GM12878 (cell line): ENCODE data around the gene TMTC1. TPM values are rescaled to one million over a fixed set of nuclear protein-coding genes. Genes with fewer than 3 reads are reported as not detected.

ENCODE experiments used
- ATAC-seq: fragments of 200-7000 bp; cut with Tn5 transposase; 3 replicates; pipeline ENCODE4 v1.9.1; 2020; ENCODE audit warnings: mild to moderate bottlenecking, moderate library complexity
- BruUV-seq: library from RNA; stranded (reverse); fragments of 400-500 nt; replicated peaks from 2 replicates; lab custom pipeline; 2021; lab: Mats Ljungman, UMichigan
- CTCF ChIA-PET: fragments of 300-600 bp; sonication (Branson Sonifier 250); formaldehyde crosslinking; extraction: SDS; loops from one replicate; lab custom pipeline; 2021; ENCODE audit warnings: inconsistent platforms; lab: Yijun Ruan, JAX
- POLR2A ChIA-PET: fragments of 350-600 bp; formaldehyde crosslinking; extraction: SDS; loops from one replicate; lab custom pipeline; 2021; ENCODE audit warnings: inconsistent platforms; lab: Charles Lee
- RAD21 ChIA-PET: fragments of 300-600 bp; sonication (Branson Sonifier 250); formaldehyde crosslinking; loops from one replicate; lab custom pipeline; 2023; ENCODE audit warnings: antibody characterized with exemption; ENCODE audit not compliant: unreplicated experiment; lab: Charles Lee
- SMC1A ChIA-PET: fragments of 300-600 bp; sonication (Branson Sonifier 250); formaldehyde crosslinking; loops from one replicate; lab custom pipeline; 2023; ENCODE audit not compliant: unreplicated experiment, uncharacterized antibody; lab: Charles Lee
- DNase-seq: peaks from one replicate; pipeline ENCODE4 v3.0.0-alpha.2; 2011; ENCODE audit warnings: low read depth, low spot score
- FAIRE-seq: peaks from 3 replicates; lab custom pipeline; 2011; peaks lifted over from hg19 to GRCh38; lab: Jason Lieb, UNC
- H2AFZ ChIP-seq: 2 replicates; pipeline ENCODE4 v1.6.0; 2011; ENCODE audit warnings: low read depth, low read length, control low read depth; ENCODE audit not compliant: control insufficient read depth
- H3K27ac ChIP-seq: 2 replicates; pipeline ENCODE4 v1.5.1; 2011; ENCODE audit warnings: control low read depth; ENCODE audit not compliant: control insufficient read depth, insufficient read depth
- H3K27me3 ChIP-seq, 2 experiments: replicated peaks in 1 of 2; 2 replicates each; pipeline versions ENCODE4 v1.6.0 to v1.6.1; 2011; ENCODE audit warnings: low read length in 1 of 2; ENCODE audit not compliant: control insufficient read depth in 2 of 2, insufficient read depth in 2 of 2
- H3K36me3 ChIP-seq, 2 experiments: 2 replicates each; pipeline ENCODE4 v1.5.1; 2011; ENCODE audit warnings: low read length in 1 of 2; ENCODE audit not compliant: control insufficient read depth in 2 of 2, insufficient read depth in 2 of 2
- H3K4me1 ChIP-seq: 2 replicates; pipeline ENCODE4 v1.6.1; 2011; ENCODE audit warnings: mild to moderate bottlenecking, low read length, moderate library complexity, mixed read lengths; ENCODE audit not compliant: control insufficient read depth, insufficient read depth
- H3K4me2 ChIP-seq: 2 replicates; pipeline ENCODE4 v1.6.0; 2011; ENCODE audit warnings: control low read depth; ENCODE audit not compliant: control insufficient read depth, insufficient read depth
- H3K4me3 ChIP-seq: fragments of 200-600 bp; sonication (generic); 2 replicates; pipeline ENCODE4 v1.5.1; 2016
- H3K79me2 ChIP-seq: 2 replicates; pipeline ENCODE4 v1.6.0; 2011; ENCODE audit warnings: low read length; ENCODE audit not compliant: control insufficient read depth, insufficient read depth
- H3K9ac ChIP-seq: 2 replicates; pipeline ENCODE4 v1.8.0; 2011; ENCODE audit warnings: low read length, control low read depth, mixed read lengths; ENCODE audit not compliant: control insufficient read depth, insufficient read depth
- H3K9me3 ChIP-seq: replicated peaks from 3 replicates; pipeline ENCODE4 v1.5.1; 2011; ENCODE audit warnings: mild to moderate bottlenecking, low read length; ENCODE audit not compliant: control insufficient read depth, insufficient read depth
- H4K20me1 ChIP-seq: 2 replicates; pipeline ENCODE4 v1.6.0; 2011; ENCODE audit not compliant: control insufficient read depth, insufficient read depth
- HDGF ChIP-seq: fragments of 450-650 bp; IDR thresholded peaks from 2 replicates; pipeline ENCODE4 v1.6.1; 2016; ENCODE audit warnings: antibody characterized with exemption
- NR2C2 ChIP-seq: IDR thresholded peaks from 2 replicates; pipeline ENCODE4 v1.6.1; 2011; ENCODE audit warnings: borderline replicate concordance, low read depth; ENCODE audit not compliant: control insufficient read depth, insufficient read length
- RAD51 ChIP-seq: fragments of 450-650 bp; IDR thresholded peaks from 2 replicates; pipeline ENCODE4 v1.6.1; 2016; ENCODE audit warnings: moderate library complexity, mild to moderate bottlenecking, inconsistent platforms
- WGBS: methylation state at CpG from one replicate; pipeline ENCODE4 v1.1.6; 2016; ENCODE audit warnings: low lambda C conversion rate; ENCODE audit not compliant: insufficient replicate concordance, insufficient coverage; ENCODE audit errors: missing lambda C conversion rate; 5-methylcytosine and 5-hydroxymethylcytosine counted together
- in situ Hi-C: fragments of 300-500 bp; cut with MboI; formaldehyde crosslinking; loops from 9 replicates; pipeline ENCODE4 v1.14.3; 2018; ENCODE audit warnings: mixed read lengths
- intact Hi-C: fragments of 100-400 bp; cut with micrococcal nuclease; formaldehyde crosslinking; loops from one replicate; pipeline ENCODE4 v1.14.2; 2022; ENCODE audit not compliant: unreplicated experiment
- polyA plus RNA-seq, 11 experiments: library from polyadenylated mRNA; depleted of rRNA in 4 of 11; unstranded in 6 of 11; stranded (reverse) in 5 of 11; fragments of >200 nt; fragmentation: Nextera tagmentation in 4 of 11; fragmentation: Illumina TruSeq in 1 of 11; extraction: Ambion mirVana in 4 of 11; extraction: Trizol in 1 of 11; gene quantifications; 1 replicate in 1 of 11; 2 replicates in 10 of 11; pipeline versions ENCODE4 v1.2.1 to v1.2.3, GENCODE V29; 2011 to 2016; ENCODE audit warnings: inconsistent platforms in 2 of 11, missing spikeins in 2 of 11, low read depth in 1 of 11
- total RNA-seq, 4 experiments: library from RNA; depleted of rRNA in 3 of 4; stranded (reverse); fragments of >200 nt in 3 of 4; fragmentation: Illumina TruSeq in 1 of 4; extraction: Trizol in 1 of 4; gene quantifications; 2 replicates each; pipeline versions ENCODE4 v1.2.1 to v1.2.3, GENCODE V29; 2013 to 2021
- TF ChIP-seq, protein P1 (sequence below): fragments of 450-650 bp; conservative IDR thresholded peaks from 2 replicates; pipeline ENCODE4 v1.6.1; 2017; ENCODE audit warnings: mild to moderate bottlenecking, moderate library complexity
- TF ChIP-seq, protein P2 (sequence below): IDR thresholded peaks from 2 replicates; pipeline ENCODE4 v1.6.1; 2012; ENCODE audit warnings: mild to moderate bottlenecking, low read depth, low read length
- TF ChIP-seq, protein P3 (sequence below): fragments of 450-650 bp; IDR thresholded peaks from 2 replicates; pipeline ENCODE4 v1.6.1; 2017; ENCODE audit warnings: low read depth, mild to moderate bottlenecking, moderate library complexity

The TMTC1 gene
- total and polyA plus RNA-seq, 10 of the 15 experiments (the other 5 are each of a cell fraction or from before 2014, with no cell fraction given): 0.10 to 20.9 (median 0.57) TPM

DNA sequence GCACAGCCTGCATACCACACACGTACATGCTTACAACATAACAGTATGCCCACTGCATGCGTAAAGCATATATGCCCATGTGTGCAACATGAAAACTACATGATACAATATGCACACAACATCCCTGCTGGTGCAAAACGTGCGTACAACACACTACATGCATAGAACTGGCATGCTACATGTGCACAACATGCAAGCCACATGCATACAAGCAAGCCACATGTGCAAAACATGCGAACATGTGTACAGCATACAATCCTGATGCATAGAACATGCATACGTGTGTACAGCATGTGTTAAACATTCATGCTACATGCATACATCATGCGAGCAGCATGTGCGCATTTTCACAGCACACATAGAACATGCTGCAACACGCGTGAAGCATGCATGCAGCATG lies 8.4 kb upstream of the TMTC1 start:
- Histone ChIP-seq H3K4me2 (no peak overlapping the region), H4K20me1 (no peaks in the 10 kb centered on the region), H3K9me3 (peaks cover 6% of the 10 kb centered on the region; the same call in 2 of the 3 replicates), H3K4me1 (no peaks in the 10 kb centered on the region), H3K36me3 (no peaks in the 10 kb centered on the region), H3K79me2 (no peaks in the 10 kb centered on the region), H2AFZ (no peak overlapping the region), H3K9ac (no peak overlapping the region), H3K27me3 (no peaks in the 10 kb centered on the region), H3K27ac (no peak overlapping the region), H3K4me3 (no peak overlapping the region)
- ChIA-PET RAD21 (no interaction called here), SMC1A (no interaction called here), CTCF (no interaction called here), POLR2A (no interaction called here)
- BruUV-seq: no TSS peak
- no peak for DNase-seq
- TF ChIP-seq RAD51 (no peak), NR2C2 (peak; percentile 7)
- no peak for ATAC-seq
- in situ Hi-C loops (no loop called here), intact Hi-C loops (no loop called here)
- 55% methylated on average over 10 of the region's 10 CpGs for WGBS
- no peak for FAIRE-seq

DNA sequence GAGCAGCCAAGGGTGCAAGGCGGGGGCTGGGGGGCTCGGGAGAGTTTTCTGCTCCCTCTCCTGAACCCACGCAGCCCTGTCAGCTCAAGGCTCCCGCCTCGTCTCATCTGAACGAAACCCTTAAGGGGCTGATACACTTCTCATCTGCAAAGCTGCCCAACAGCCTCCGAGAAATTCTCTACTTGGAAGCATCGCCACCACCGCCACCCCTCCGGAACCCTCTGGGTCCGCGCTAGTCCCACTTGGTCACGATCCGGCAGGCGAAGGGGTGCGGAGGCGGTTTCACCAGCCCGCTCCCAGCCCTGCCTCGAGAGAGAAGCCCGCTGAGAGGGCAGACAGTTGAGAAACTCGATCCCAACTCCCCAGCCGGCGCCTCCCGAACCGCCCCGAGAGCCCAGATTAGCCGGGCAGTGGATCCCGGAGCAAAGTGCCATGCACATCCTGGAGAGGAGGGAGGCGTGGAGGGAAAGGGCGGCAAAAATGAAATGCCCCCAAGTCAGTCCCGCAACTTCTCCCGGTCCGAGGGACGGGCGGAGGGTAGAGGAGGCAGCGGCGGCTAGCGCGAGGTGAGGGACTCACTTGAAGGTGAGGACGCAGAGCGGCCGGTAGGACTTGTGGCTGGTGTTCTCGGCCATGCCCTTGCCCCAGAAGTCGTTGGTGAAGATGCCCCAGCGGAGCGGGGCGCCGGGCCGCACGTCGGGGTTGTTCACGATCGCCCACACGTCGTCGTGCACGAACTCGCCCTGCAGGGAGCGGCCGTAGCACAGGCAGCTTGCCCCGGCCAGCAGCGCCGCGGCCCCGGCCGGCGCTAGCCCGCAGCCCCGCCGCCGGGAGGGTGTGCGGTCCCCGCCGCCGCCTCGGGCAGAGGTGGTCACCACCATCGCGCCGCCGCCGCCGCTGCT lies 620 bp downstream of the TMTC1 start:
- intact Hi-C loops: loop anchor here (2.0 to 5.0 kb wide), 2 partner anchors 91 to 230 kb away; no protein-coding TSS in a partner anchor
- DNase-seq (no peak), FAIRE-seq (no peak), ATAC-seq (peak; percentile 44)
- H3K4me3 ChIP-seq: peak overlapping the region; percentile 50
- no peak overlapping the region; the same call in 1 of the 2 replicates for H3K9ac ChIP-seq
- H3K27me3 ChIP-seq: no peaks in the 10 kb centered on the region
- no peak overlapping the region; the same call in 1 of the 2 replicates for H2AFZ ChIP-seq
- H4K20me1 ChIP-seq: no peaks in the 10 kb centered on the region
- ChIA-PET SMC1A (interaction anchor here (0.7 to 7.0 kb wide), 21 partner anchors 14 to 230 kb away, joined by 3 to 87 read pairs (median 5); no protein-coding TSS in a partner anchor), CTCF (interaction anchor here (0.9 to 2.2 kb wide), 6 partner anchors 10 to 263 kb away, joined by 3 to 9 read pairs (median 4); no protein-coding TSS in a partner anchor), RAD21 (interaction anchor here (0.8 to 5.4 kb wide), 14 partner anchors 15 to 264 kb away, joined by 3 to 28 read pairs (median 4); no protein-coding TSS in a partner anchor), POLR2A (interaction anchor here (0.6 to 1.3 kb wide), 8 partner anchors 32 to 351 kb away, joined by 3 to 8 read pairs (median 4); no protein-coding TSS in a partner anchor)
- H3K36me3 ChIP-seq: no peaks in the 10 kb centered on the region
- no peaks in the 10 kb centered on the region; the same call in 2 of the 3 replicates for H3K9me3 ChIP-seq
- no TSS peak for BruUV-seq
- in situ Hi-C loops: no loop called here
- H3K4me1 ChIP-seq: no peaks in the 10 kb centered on the region
- WGBS: 43% methylated on average over 43 of the region's 82 CpGs
- H3K79me2 ChIP-seq: no peaks in the 10 kb centered on the region
- peak overlapping the region; percentile 54; the same call in 1 of the 2 replicates for H3K4me2 ChIP-seq
- no peak overlapping the region for H3K27ac ChIP-seq
- TF ChIP-seq, protein P1, sequence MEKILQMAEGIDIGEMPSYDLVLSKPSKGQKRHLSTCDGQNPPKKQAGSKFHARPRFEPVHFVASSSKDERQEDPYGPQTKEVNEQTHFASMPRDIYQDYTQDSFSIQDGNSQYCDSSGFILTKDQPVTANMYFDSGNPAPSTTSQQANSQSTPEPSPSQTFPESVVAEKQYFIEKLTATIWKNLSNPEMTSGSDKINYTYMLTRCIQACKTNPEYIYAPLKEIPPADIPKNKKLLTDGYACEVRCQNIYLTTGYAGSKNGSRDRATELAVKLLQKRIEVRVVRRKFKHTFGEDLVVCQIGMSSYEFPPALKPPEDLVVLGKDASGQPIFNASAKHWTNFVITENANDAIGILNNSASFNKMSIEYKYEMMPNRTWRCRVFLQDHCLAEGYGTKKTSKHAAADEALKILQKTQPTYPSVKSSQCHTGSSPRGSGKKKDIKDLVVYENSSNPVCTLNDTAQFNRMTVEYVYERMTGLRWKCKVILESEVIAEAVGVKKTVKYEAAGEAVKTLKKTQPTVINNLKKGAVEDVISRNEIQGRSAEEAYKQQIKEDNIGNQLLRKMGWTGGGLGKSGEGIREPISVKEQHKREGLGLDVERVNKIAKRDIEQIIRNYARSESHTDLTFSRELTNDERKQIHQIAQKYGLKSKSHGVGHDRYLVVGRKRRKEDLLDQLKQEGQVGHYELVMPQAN: no peak
- TF ChIP-seq, protein P2, sequence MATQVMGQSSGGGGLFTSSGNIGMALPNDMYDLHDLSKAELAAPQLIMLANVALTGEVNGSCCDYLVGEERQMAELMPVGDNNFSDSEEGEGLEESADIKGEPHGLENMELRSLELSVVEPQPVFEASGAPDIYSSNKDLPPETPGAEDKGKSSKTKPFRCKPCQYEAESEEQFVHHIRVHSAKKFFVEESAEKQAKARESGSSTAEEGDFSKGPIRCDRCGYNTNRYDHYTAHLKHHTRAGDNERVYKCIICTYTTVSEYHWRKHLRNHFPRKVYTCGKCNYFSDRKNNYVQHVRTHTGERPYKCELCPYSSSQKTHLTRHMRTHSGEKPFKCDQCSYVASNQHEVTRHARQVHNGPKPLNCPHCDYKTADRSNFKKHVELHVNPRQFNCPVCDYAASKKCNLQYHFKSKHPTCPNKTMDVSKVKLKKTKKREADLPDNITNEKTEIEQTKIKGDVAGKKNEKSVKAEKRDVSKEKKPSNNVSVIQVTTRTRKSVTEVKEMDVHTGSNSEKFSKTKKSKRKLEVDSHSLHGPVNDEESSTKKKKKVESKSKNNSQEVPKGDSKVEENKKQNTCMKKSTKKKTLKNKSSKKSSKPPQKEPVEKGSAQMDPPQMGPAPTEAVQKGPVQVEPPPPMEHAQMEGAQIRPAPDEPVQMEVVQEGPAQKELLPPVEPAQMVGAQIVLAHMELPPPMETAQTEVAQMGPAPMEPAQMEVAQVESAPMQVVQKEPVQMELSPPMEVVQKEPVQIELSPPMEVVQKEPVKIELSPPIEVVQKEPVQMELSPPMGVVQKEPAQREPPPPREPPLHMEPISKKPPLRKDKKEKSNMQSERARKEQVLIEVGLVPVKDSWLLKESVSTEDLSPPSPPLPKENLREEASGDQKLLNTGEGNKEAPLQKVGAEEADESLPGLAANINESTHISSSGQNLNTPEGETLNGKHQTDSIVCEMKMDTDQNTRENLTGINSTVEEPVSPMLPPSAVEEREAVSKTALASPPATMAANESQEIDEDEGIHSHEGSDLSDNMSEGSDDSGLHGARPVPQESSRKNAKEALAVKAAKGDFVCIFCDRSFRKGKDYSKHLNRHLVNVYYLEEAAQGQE: no peak
- TF ChIP-seq HDGF: no peak
- TF ChIP-seq, protein P3, sequence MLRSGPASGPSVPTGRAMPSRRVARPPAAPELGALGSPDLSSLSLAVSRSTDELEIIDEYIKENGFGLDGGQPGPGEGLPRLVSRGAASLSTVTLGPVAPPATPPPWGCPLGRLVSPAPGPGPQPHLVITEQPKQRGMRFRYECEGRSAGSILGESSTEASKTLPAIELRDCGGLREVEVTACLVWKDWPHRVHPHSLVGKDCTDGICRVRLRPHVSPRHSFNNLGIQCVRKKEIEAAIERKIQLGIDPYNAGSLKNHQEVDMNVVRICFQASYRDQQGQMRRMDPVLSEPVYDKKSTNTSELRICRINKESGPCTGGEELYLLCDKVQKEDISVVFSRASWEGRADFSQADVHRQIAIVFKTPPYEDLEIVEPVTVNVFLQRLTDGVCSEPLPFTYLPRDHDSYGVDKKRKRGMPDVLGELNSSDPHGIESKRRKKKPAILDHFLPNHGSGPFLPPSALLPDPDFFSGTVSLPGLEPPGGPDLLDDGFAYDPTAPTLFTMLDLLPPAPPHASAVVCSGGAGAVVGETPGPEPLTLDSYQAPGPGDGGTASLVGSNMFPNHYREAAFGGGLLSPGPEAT: no peak
